ENCODE data around the gene AP1S3. TPM values are rescaled to one million over a fixed set of nuclear protein-coding genes. Genes with fewer than 3 reads are reported as not detected.

The AP1S3 gene
- total RNA-seq, 1 experiment from 2014 or later, result 185 TPM

DNA sequence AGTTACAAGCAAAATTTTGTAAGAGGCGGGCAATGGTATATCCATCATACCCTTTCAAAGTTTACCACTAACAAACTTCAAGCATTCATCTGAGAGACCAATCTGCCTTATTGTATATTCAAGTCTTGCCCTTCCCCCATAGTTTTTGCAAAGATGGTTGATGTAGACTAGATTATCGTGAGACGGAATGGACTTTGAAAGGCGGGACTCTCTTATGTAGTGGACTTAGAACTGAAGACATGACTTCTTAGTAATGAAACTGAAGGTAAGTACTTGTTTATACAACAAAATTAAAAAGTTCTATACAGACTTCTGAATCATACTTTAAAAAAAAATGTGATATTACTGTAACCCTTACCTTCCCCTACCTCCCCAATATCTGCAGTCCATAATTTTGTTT is 10.4 kb downstream of the AP1S3 start:
- RAD21 ChIA-PET (ENCODE audit: low non-redundant PET in 1 of 2, low total read pairs in 2 of 2, uncharacterized antibody in 2 of 2, unreplicated experiment in 2 of 2), result no interaction called here
- DNase-seq (ENCODE audit: low read depth, low spot score) (no peak), ATAC-seq (no peak)
- H3K27me3 ChIP-seq (ENCODE audit: insufficient read depth, low read length), result no peaks in the 10 kb centered on the region
- TSS peak; percentile 16 for BruUV-seq (replicated peaks)
- H3K9ac ChIP-seq (ENCODE audit: low read length), result no peak overlapping the region
- H4K20me1 ChIP-seq (ENCODE audit: insufficient read depth), result peaks cover 3% of the 10 kb centered on the region; the same call in 1 of the 2 replicates
- H3K79me2 ChIP-seq (ENCODE audit: insufficient read depth, low read length), result peaks cover 99% of the 10 kb centered on the region
- POLR2A ChIA-PET, result interaction anchor here (0.8 to 1.3 kb wide), 2 partner anchors 9 to 105 kb away, joined by 3 read pairs; no protein-coding TSS in a partner anchor
- no peaks in the 10 kb centered on the region for H3K9me2 ChIP-seq (ENCODE audit: insufficient read depth)
- no peaks in the 10 kb centered on the region for H3K9me3 ChIP-seq (ENCODE audit: control insufficient read depth in 1 of 2, insufficient read depth in 1 of 2, low read depth in 1 of 2, low read length in 2 of 2)
- no peak overlapping the region for H3K4me2 ChIP-seq (ENCODE audit: low read length)
- TF ChIP-seq, protein P1, sequence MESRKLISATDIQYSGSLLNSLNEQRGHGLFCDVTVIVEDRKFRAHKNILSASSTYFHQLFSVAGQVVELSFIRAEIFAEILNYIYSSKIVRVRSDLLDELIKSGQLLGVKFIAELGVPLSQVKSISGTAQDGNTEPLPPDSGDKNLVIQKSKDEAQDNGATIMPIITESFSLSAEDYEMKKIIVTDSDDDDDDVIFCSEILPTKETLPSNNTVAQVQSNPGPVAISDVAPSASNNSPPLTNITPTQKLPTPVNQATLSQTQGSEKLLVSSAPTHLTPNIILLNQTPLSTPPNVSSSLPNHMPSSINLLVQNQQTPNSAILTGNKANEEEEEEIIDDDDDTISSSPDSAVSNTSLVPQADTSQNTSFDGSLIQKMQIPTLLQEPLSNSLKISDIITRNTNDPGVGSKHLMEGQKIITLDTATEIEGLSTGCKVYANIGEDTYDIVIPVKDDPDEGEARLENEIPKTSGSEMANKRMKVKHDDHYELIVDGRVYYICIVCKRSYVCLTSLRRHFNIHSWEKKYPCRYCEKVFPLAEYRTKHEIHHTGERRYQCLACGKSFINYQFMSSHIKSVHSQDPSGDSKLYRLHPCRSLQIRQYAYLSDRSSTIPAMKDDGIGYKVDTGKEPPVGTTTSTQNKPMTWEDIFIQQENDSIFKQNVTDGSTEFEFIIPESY (IDR thresholded peaks at IDR 0.05; ENCODE audit: extremely low read depth, insufficient replicate concordance, low read length), result no peak
- TF ChIP-seq, protein P2, sequence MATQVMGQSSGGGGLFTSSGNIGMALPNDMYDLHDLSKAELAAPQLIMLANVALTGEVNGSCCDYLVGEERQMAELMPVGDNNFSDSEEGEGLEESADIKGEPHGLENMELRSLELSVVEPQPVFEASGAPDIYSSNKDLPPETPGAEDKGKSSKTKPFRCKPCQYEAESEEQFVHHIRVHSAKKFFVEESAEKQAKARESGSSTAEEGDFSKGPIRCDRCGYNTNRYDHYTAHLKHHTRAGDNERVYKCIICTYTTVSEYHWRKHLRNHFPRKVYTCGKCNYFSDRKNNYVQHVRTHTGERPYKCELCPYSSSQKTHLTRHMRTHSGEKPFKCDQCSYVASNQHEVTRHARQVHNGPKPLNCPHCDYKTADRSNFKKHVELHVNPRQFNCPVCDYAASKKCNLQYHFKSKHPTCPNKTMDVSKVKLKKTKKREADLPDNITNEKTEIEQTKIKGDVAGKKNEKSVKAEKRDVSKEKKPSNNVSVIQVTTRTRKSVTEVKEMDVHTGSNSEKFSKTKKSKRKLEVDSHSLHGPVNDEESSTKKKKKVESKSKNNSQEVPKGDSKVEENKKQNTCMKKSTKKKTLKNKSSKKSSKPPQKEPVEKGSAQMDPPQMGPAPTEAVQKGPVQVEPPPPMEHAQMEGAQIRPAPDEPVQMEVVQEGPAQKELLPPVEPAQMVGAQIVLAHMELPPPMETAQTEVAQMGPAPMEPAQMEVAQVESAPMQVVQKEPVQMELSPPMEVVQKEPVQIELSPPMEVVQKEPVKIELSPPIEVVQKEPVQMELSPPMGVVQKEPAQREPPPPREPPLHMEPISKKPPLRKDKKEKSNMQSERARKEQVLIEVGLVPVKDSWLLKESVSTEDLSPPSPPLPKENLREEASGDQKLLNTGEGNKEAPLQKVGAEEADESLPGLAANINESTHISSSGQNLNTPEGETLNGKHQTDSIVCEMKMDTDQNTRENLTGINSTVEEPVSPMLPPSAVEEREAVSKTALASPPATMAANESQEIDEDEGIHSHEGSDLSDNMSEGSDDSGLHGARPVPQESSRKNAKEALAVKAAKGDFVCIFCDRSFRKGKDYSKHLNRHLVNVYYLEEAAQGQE (IDR thresholded peaks at IDR 0.05; ENCODE audit: low read depth), result no peak
- no peak for TF ChIP-seq EZH2phosphoT487 (IDR thresholded peaks at IDR 0.05; ENCODE audit: borderline replicate concordance)
- no peak for TF ChIP-seq RAD21 (IDR thresholded peaks at IDR 0.05; ENCODE audit: low read depth)
- TF ChIP-seq ZNF274 (IDR thresholded peaks at IDR 0.05; ENCODE audit: low read depth, low read length), result no peak
- TF ChIP-seq, protein P3, sequence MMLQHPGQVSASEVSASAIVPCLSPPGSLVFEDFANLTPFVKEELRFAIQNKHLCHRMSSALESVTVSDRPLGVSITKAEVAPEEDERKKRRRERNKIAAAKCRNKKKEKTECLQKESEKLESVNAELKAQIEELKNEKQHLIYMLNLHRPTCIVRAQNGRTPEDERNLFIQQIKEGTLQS (IDR thresholded peaks at IDR 0.05), result no peak
- no peak for TF ChIP-seq TCF7L2 (IDR thresholded peaks at IDR 0.05; ENCODE audit: borderline replicate concordance, extremely low read depth, insufficient read depth, insufficient read length)
- TF ChIP-seq, protein P4, sequence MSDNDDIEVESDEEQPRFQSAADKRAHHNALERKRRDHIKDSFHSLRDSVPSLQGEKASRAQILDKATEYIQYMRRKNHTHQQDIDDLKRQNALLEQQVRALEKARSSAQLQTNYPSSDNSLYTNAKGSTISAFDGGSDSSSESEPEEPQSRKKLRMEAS (IDR thresholded peaks at IDR 0.05), result no peak
- no peak for TF ChIP-seq ELF1 (IDR thresholded peaks at IDR 0.05; ENCODE audit: borderline replicate concordance, low read depth)
- H2AFZ ChIP-seq (ENCODE audit: low read depth, low read length, poor library complexity, severe bottlenecking), result no peak overlapping the region
- H3K36me3 ChIP-seq (ENCODE audit: control insufficient read depth in 1 of 2, insufficient read depth in 2 of 2, low read length in 2 of 2), result no peaks in the 10 kb centered on the region; a peak in 2 of 4 replicates
- CTCF ChIA-PET, result no interaction called here
- H3K4me3 ChIP-seq (replicated peaks in 1 of 2; ENCODE audit: low read depth in 1 of 2, low read length in 2 of 2), result no peak overlapping the region
- peak overlapping the region; percentile 31; the same call in 1 of the 2 replicates for H3K27ac ChIP-seq (ENCODE audit: low read depth, low read length)
- H3K4me1 ChIP-seq (ENCODE audit: control insufficient read depth in 1 of 2, insufficient read depth in 2 of 2, low read length in 2 of 2), result peaks cover 78 to 79% of the 10 kb centered on the region in 2 experiments
- intact Hi-C loops (cut with micrococcal nuclease), result no loop called here
